Measurements from ENCODE around the gene CBFA2T2. TPM values are rescaled to one million over a fixed set of nuclear protein-coding genes. Genes with fewer than 3 reads are reported as not detected.
A peak's percentile ranks its signal among the peaks of the same experiment; 100 is the strongest.
"Not testable (repeated sequence)": the region's sequence is repeated elsewhere in the genome, so short reads cannot be mapped to it uniquely, and the experiment has no call there.

Gene CBFA2T2
- total and polyA plus RNA-seq, 12 donors, result 5.3 to 16.7 (median 9.4) TPM

GRCh38 chr20:33568378-33568777, 78.5 kb downstream of the CBFA2T2 start:
- Histone ChIP-seq H3K27me3 (no peaks in the 10 kb centered on the region), H3K27ac (no peak overlapping the region), H3K4me3 (no peak overlapping the region), H3K4me1 (replicated peaks in 1 of 2) (peaks cover 13 to 25% of the 10 kb centered on the region in 2 donors), H3K36me3 (replicated peaks in 1 of 2) (no peaks in the 10 kb centered on the region), H3K9me3 (replicated peaks in 1 of 3) (no peaks in the 10 kb centered on the region)
- WGBS, 4 donors, result 82 to 89% (median 86%) methylated on average over 9 of the region's 9 CpGs
- peak in 1 of 7 donors; percentile 63 for DNase-seq
- intact Hi-C loops (cut with DNase I), result no loop called here
- TF ChIP-seq, protein P1, sequence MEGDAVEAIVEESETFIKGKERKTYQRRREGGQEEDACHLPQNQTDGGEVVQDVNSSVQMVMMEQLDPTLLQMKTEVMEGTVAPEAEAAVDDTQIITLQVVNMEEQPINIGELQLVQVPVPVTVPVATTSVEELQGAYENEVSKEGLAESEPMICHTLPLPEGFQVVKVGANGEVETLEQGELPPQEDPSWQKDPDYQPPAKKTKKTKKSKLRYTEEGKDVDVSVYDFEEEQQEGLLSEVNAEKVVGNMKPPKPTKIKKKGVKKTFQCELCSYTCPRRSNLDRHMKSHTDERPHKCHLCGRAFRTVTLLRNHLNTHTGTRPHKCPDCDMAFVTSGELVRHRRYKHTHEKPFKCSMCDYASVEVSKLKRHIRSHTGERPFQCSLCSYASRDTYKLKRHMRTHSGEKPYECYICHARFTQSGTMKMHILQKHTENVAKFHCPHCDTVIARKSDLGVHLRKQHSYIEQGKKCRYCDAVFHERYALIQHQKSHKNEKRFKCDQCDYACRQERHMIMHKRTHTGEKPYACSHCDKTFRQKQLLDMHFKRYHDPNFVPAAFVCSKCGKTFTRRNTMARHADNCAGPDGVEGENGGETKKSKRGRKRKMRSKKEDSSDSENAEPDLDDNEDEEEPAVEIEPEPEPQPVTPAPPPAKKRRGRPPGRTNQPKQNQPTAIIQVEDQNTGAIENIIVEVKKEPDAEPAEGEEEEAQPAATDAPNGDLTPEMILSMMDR (IDR thresholded peaks at IDR 0.05), result no peak
- no peak for TF ChIP-seq POLR2A (IDR thresholded peaks at IDR 0.05)

- Histone ChIP-seq H3K9me3 (replicated peaks in 1 of 3) (no peaks in the 10 kb centered on the region), H3K27me3 (no peaks in the 10 kb centered on the region), H3K27ac (peak overlapping the region in 1 of 5 donors; percentile 24), H3K4me3 (no peak overlapping the region), H3K4me1 (replicated peaks in 1 of 2) (peaks cover 13 to 25% of the 10 kb centered on the region in 2 donors), H3K36me3 (replicated peaks in 1 of 2) (no peaks in the 10 kb centered on the region)
- TF ChIP-seq POLR2A (IDR thresholded peaks at IDR 0.05), result no peak
- TF ChIP-seq, protein P1 (IDR thresholded peaks at IDR 0.05), result no peak
- WGBS, 4 donors, result 51 to 60% (median 54%) methylated on average over 3 of the region's 3 CpGs
- no peak for DNase-seq
- intact Hi-C loops (cut with DNase I), result no loop called here
These were observed 79.2 kb downstream of the CBFA2T2 start for GRCh38 chr20:33568868-33569801.

GRCh38 chr20:33569802-33570391, 80.0 kb downstream of the CBFA2T2 start:
- no peaks in the 10 kb centered on the region for H3K36me3 ChIP-seq (replicated peaks in 1 of 2)
- peak overlapping the region in 1 of 5 donors; percentile 24 for H3K27ac ChIP-seq
- no peak overlapping the region for H3K4me3 ChIP-seq
- H3K9me3 ChIP-seq (replicated peaks in 1 of 3), result no peaks in the 10 kb centered on the region
- intact Hi-C loops (cut with DNase I), result no loop called here
- no peak for DNase-seq
- no peak for TF ChIP-seq POLR2A (IDR thresholded peaks at IDR 0.05)
- TF ChIP-seq, protein P1 (IDR thresholded peaks at IDR 0.05), result no peak
- 90 to 99% (median 96%) methylated on average over 5 of the region's 5 CpGs for WGBS, 4 donors
- peaks cover 13 to 25% of the 10 kb centered on the region in 2 donors for H3K4me1 ChIP-seq (replicated peaks in 1 of 2)
- no peaks in the 10 kb centered on the region for H3K27me3 ChIP-seq

- Histone ChIP-seq H3K4me3 (no peak overlapping the region), H3K27me3 (no peaks in the 10 kb centered on the region), H3K27ac (no peak overlapping the region), H3K36me3 (replicated peaks in 1 of 2) (no peaks in the 10 kb centered on the region), H3K9me3 (replicated peaks in 1 of 3) (no peaks in the 10 kb centered on the region), H3K4me1 (replicated peaks in 1 of 2) (peaks cover 13 to 25% of the 10 kb centered on the region in 2 donors)
- intact Hi-C loops (cut with DNase I), result no loop called here
- DNase-seq, result no peak
- TF ChIP-seq, protein P1 (IDR thresholded peaks at IDR 0.05), result no peak
- no peak for TF ChIP-seq POLR2A (IDR thresholded peaks at IDR 0.05)
- WGBS, 4 donors, result 88 to 100% (median 91%) methylated on average over 1 of the region's 1 CpG
These were observed 80.8 kb downstream of the CBFA2T2 start for GRCh38 chr20:33570743-33571142.

- H3K36me3 ChIP-seq (replicated peaks in 1 of 2); H3K27me3 ChIP-seq; intact Hi-C loops (cut with DNase I); DNase-seq; H3K4me3 ChIP-seq; H3K9me3 ChIP-seq (replicated peaks in 1 of 3); H3K27ac ChIP-seq: not testable (repeated sequence)
- peaks cover 13 to 25% of the 10 kb centered on the region in 2 donors for H3K4me1 ChIP-seq (replicated peaks in 1 of 2)
- 90 to 98% (median 97%) methylated on average over 5 of the region's 5 CpGs for WGBS, 4 donors
These were observed 83.4 kb downstream of the CBFA2T2 start for GRCh38 chr20:33573268-33573667.
